Measurements from ENCODE around the gene LFNG.

LFNG gene

GRCh38 chr7:2484868-2485267 lies 34.7 kb upstream of the LFNG start:
- no peak for DNase-seq

- no peak for DNase-seq
These were observed 31.8 kb upstream of the LFNG start for GRCh38 chr7:2487586-2488271.

GRCh38 chr7:2488272-2488645 lies 31.3 kb upstream of the LFNG start:
- DNase-seq: no peak

- DNase-seq: no peak
These were observed 30.9 kb upstream of the LFNG start for GRCh38 chr7:2488681-2489080.

GRCh38 chr7:2490181-2490651 lies 29.4 kb upstream of the LFNG start:
- no peak for DNase-seq

- DNase-seq: no peak
These were observed 27.5 kb upstream of the LFNG start for GRCh38 chr7:2492038-2492437.

GRCh38 chr7:2493205-2494164 lies 26.1 kb upstream of the LFNG start:
- no peak for DNase-seq

GRCh38 chr7:2494191-2495130 lies 25.1 kb upstream of the LFNG start:
- no peak for DNase-seq

GRCh38 chr7:2495418-2496299 lies 23.9 kb upstream of the LFNG start:
- DNase-seq: no peak

- no peak for DNase-seq
These were observed 23.2 kb upstream of the LFNG start for GRCh38 chr7:2496375-2496774.

- no peak for DNase-seq
These were observed 22.5 kb upstream of the LFNG start for GRCh38 chr7:2497065-2497464.

- no peak for DNase-seq
These were observed 21.9 kb upstream of the LFNG start for GRCh38 chr7:2497500-2498336.

- DNase-seq: no peak
These were observed 20.9 kb upstream of the LFNG start for GRCh38 chr7:2498708-2499107.

- DNase-seq: no peak
These were observed 20.4 kb upstream of the LFNG start for GRCh38 chr7:2499181-2499580.

GRCh38 chr7:2499719-2500430 lies 19.7 kb upstream of the LFNG start:
- no peak for DNase-seq

- DNase-seq: no peak
These were observed 18.9 kb upstream of the LFNG start for GRCh38 chr7:2500701-2501100.

- DNase-seq: no peak
These were observed 17.5 kb upstream of the LFNG start for GRCh38 chr7:2501947-2502646.

- no peak for DNase-seq
These were observed 17.0 kb upstream of the LFNG start for GRCh38 chr7:2502647-2502966.

GRCh38 chr7:2503056-2503941 lies 16.3 kb upstream of the LFNG start:
- no peak for DNase-seq
